NCI-H345 treated with DMSO at 0.1 percent for 48 hours (cell line): ENCODE data around the gene SLC29A4.
"Not testable (repeated sequence)": the region's sequence is repeated elsewhere in the genome, so short reads cannot be mapped to it uniquely, and the experiment has no call there.

Experiments used
- DNase-seq: peaks from one replicate; lab custom pipeline; 2025; ENCODE audit not compliant: unreplicated experiment; lab: John Stamatoyannopoulos, UW

SLC29A4 gene

DNA sequence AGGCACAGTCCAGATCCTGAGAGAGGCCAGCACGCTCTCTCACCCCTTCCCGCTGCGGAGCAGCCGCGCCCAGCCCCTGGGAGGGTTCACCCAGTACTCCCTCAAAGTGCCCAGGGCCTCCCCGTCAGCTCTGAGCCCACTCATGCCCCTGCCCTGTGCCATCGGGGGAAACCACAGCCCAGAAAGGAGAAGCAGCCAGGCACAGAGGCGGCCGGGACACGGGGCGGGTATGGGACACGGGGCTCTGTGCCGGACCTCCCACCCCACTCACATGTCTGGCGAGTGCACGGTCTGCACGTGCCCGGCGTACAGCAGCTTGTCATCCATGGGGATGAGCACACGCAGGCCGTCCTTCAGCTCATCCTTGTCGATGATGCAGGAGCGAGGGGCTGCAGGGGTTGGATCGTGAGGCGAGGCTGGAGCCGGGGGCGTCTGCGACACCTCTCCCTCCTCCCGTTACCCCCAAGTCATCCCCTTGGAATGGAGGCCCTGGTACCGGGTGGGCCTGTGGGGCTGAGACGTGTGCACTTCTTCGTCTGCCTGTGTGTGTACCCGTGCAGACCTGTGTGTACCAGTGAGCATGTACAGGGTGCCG lies 38.2 kb downstream of the SLC29A4 start:
- DNase-seq = no peak

DNA sequence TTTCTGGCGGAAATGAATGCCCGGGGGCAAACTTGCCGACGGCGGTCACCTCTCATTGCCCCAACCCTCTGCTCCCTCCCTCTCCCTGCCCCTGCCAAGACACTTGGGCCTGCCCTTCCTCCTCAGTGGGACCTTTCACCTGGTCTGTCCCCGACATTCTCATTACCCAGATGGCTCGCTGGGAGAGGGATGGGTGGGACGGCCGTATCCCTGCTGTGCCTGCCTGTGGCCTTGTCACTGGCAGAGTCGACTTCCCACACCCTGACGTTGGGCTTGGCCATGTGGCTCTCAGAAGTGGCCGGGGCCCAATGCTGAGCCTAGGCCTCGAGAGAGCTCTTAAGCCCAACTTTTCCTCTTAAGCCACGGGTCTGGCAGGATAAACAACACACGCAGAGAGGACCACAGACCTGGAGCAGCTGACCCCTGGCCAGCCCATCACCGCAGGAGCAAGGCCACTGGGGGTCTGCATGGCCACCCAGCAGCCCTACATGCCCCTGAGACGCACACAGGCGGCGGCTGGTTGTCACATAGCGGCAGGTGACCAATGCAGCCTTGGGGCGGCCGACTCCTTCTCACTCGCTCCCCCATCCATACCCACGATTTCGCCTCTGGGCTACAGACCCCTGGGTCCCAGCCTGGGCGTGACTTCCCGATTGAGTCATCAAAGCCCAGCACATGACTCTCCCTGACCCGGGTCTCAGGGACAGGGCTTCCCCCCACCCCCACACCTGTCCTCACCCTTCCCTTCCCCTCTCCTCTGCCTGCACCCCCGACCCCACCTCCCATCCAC lies 40.1 kb downstream of the SLC29A4 start:
- DNase-seq = no peak

DNA sequence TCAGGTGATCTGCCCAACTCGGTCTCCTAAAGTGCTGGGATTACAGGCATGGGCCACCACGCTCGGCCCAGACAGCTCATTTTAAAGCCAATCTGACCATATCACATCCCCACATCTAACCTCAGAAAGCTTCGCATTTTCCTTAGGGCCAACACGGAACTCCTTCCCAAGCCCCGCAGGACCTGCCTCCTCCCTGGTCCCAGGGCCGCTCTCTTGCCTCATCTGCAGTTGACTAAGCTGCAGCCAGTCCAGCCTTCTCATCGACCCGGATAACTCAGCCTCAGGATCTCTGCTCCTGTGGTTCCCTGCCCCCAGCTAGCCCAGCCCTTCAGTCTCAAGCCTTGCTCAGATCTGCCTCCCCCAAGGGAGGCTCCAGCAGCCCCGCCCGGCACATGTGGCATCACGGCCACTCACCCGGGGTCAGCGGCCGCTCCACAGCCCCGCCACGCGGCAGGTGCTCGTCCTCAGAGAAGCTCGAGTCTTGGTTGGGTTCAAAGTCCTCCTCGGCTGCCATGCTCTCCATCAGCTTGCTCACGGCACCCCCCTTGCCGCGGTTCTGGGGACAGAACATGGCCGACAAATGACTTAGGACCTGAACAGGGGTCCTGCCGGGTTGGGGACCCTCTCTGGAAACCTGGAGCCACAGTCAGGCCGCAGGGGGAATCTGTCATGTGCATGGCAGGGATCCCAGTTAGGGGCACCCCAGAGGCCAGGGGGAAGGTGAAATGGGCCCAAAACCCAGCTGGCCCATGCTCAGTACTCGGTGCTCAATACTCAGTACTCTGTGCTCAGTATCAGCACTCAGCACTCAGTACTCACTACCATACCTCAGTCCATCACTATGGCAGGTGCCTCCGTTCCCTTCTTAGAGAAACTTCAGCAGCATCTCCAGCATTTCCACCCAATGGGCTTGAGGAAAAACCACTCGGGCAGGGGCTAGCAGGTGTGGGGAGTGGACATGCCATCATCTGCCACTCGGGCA lies 41.3 kb downstream of the SLC29A4 start:
- not testable (repeated sequence) for DNase-seq

- DNase-seq = no peak
Measured at GRCh38 chr7:5324961-5325360, 42.2 kb downstream of the SLC29A4 start.

- DNase-seq = no peak
Measured at GRCh38 chr7:5330288-5330687, 47.5 kb downstream of the SLC29A4 start.

- DNase-seq = no peak
Measured at GRCh38 chr7:5332579-5332978, 49.8 kb downstream of the SLC29A4 start.

GRCh38 chr7:5333121-5334045 lies 50.6 kb downstream of the SLC29A4 start:
- no peak for DNase-seq

- DNase-seq = no peak
Measured at GRCh38 chr7:5334671-5335070, 51.9 kb downstream of the SLC29A4 start.

- DNase-seq = no peak
Measured at GRCh38 chr7:5337047-5337446, 54.3 kb downstream of the SLC29A4 start.

- no peak for DNase-seq
Measured at GRCh38 chr7:5339955-5340354, 57.2 kb downstream of the SLC29A4 start.

GRCh38 chr7:5342631-5343030 lies 59.9 kb downstream of the SLC29A4 start:
- no peak for DNase-seq

DNA sequence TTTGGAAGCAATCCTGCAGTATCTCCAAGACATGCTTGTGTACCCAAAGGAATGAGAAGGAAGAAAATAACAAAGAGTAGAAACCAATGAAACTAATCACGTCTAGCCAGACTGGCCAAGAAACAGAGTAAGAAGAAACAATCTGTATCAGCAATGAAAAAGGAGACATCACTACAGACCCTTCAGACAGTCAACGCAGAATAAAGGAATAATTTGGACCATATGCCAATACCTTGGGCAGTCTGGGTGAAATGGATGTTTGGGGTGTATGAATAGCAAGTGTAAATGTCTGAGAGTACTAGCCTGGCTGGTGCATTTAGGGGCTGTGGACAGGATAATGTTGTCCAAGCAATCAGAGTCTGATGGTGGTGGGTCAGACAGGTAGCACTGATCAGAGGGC lies 61.1 kb downstream of the SLC29A4 start:
- no peak for DNase-seq

DNA sequence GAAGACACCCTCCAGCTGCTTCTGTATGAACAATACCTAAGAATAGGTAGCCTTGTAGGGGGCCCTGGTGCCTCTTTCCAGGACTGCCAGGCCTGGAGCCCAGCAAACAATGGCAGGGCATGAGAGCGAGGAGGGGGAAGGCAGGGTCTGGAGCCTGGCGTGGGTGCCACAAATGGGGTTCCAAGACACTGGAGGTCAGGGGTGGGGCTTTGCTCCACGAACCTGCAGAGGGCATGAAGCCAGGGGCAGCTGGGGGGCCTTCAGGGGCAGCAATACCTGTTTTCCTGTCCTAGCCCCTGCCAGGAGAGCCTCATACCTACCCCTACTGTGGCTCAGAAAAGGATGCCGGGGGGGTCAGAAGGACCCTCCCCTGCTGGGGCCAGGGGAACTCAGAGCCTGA lies 61.6 kb downstream of the SLC29A4 start:
- no peak for DNase-seq

- DNase-seq = no peak
Measured at GRCh38 chr7:5345171-5345570, 62.4 kb downstream of the SLC29A4 start.

- DNase-seq = no peak
Measured at GRCh38 chr7:5345671-5346070, 62.9 kb downstream of the SLC29A4 start.

- no peak for DNase-seq
Measured at GRCh38 chr7:5348134-5349004, 65.6 kb downstream of the SLC29A4 start.

DNA sequence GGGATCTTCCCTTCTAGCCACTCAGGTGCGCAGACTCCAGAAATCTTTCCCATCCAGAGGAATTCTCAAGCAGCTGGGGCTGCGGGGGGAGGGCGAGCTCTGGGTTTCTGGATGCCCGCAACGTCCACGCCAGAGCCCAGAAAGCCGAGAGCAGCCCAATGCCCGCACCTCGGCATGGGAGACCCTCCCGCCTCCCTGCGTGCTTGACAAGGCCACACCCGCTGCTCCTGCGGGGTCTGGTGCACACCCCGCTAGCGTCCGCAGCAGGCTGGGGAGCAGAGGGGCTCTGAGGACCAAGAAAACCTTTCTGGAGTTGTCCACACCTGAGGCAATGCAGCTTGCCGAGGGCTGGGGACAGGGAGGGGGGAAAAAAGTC lies 66.2 kb downstream of the SLC29A4 start:
- DNase-seq = no peak

DNA sequence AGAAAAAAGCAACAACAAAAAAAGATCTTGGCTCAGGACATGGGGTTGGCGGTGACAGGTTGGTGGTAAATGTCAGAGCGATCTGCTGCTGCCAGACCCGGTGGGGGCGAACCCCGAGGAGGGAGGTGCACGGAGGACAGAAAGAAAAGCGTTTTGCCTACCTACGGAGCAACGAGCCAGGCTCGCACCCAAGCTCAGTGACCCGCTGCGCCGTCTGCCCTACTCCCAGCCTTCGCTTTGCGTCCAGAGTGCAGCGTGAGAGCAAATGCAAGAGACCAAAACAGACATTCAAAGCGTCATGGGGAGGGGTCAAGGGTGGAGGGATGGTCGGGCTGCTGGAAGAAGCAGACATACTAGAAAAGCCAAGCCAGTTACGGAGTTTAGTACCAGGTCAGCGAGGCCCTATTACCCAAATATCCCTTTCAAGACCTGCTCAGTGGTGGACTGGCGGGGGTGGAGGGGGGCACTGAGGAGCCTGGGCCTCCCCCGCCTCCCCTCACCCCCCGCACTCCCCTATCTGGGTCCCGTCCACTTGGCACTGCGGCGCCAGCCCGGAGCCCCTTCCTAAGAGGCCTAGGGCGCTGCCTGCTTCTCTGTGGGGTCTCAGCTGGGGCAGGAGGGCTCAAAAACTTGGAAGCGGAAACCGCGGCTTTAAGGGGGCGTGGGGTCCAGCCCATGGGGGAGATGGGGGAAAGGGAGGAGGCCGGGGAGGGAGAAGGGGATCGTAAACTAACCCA lies 66.9 kb downstream of the SLC29A4 start:
- DNase-seq = no peak

DNA sequence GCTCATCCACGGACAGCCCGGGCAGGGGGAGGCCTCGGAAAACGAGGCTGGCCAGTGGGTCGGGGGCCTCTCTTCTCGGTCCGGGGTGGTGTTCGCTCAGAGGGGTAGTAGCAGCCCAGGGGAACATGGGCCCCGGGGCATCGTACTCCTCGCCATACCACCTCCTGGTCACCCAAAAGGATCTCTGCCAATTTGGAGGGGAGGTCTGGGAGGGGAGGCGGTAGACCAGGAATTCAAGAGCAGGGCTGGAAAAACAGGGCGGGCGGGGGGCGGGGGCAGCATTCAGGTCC lies 67.4 kb downstream of the SLC29A4 start:
- no peak for DNase-seq
